ENCODE results near the gene RNF215.

GRCh38 chr22:30402028-30402765 lies 15.0 kb upstream of the RNF215 start:
- TF ChIP-seq CTCF (IDR thresholded peaks at IDR 0.05; ENCODE audit: insufficient read depth, low read depth, low read length), result no peak
- no peak for TF ChIP-seq EZH2 (IDR thresholded peaks at IDR 0.05; ENCODE audit: insufficient read depth, low read length)
